IgD-negative memory B cell (primary cell): ENCODE measurements around the gene ABLIM1. TPM values are rescaled to one million over a fixed set of nuclear protein-coding genes. Genes with fewer than 3 reads are reported as not detected.

Experiments used
- H3K27ac Mint-ChIP-seq, 3 donors: one replicate each; pipeline ENCODE4 v1.8.0; 2020 to 2022; ENCODE audit warnings: mild to moderate bottlenecking in 3 of 3, mixed read lengths in 3 of 3, moderate library complexity in 1 of 3
- H3K27me3 Mint-ChIP-seq: one replicate; pipeline ENCODE4 v1.8.0; 2021; ENCODE audit warnings: mixed read lengths
- H3K36me3 Mint-ChIP-seq: one replicate; pipeline ENCODE4 v1.8.0; 2020; ENCODE audit warnings: mild to moderate bottlenecking, mixed read lengths
- H3K4me1 Mint-ChIP-seq, 3 donors: one replicate each; pipeline ENCODE4 v1.8.0; 2020 to 2022; ENCODE audit warnings: mixed read lengths in 3 of 3, mild to moderate bottlenecking in 1 of 3
- H3K4me3 Mint-ChIP-seq, 4 donors: one replicate each; pipeline ENCODE4 v1.8.0; 2020 to 2022; ENCODE audit warnings: mild to moderate bottlenecking in 4 of 4, mixed read lengths in 4 of 4, moderate library complexity in 3 of 4
- H3K9me3 Mint-ChIP-seq, 3 donors: one replicate each; pipeline ENCODE4 v1.8.0; 2020 to 2021; ENCODE audit warnings: mixed read lengths in 3 of 3, mild to moderate bottlenecking in 1 of 3
- polyA plus RNA-seq: library from polyadenylated mRNA; unstranded; fragments of 300-500 nt; fragmentation: Illumina TruSeq; gene quantifications from one replicate; pipeline ENCODE4 v1.2.3, GENCODE V29; 2021

Gene ABLIM1
- polyA plus RNA-seq, 1 donor from 2014 or later, result 115 TPM

GRCh38 chr10:114412907-114413797 is 244.9 kb downstream of the ABLIM1 start:
- Mint-ChIP-seq H3K4me1 (no peaks in the 10 kb centered on the region), H3K36me3 (peaks cover 2% of the 10 kb centered on the region), H3K4me3 (no peak overlapping the region), H3K27me3 (peaks cover 18% of the 10 kb centered on the region), H3K9me3 (peaks cover 2 to 3% (median 3%) of the 10 kb centered on the region in 3 donors), H3K27ac (peak overlapping the region in 1 of 3 donors; percentile 14)

- Mint-ChIP-seq H3K27ac (no peak overlapping the region), H3K36me3 (peaks cover 2% of the 10 kb centered on the region), H3K9me3 (peaks cover 0 to 6% (median 4%) of the 10 kb centered on the region in 3 donors), H3K4me3 (no peak overlapping the region), H3K27me3 (peaks cover 25% of the 10 kb centered on the region), H3K4me1 (peaks cover 4 to 7% (median 6%) of the 10 kb centered on the region in 3 donors)
These were observed 249.1 kb downstream of the ABLIM1 start for GRCh38 chr10:114408968-114409444.

GRCh38 chr10:114408112-114408967 is 249.7 kb downstream of the ABLIM1 start:
- H3K4me1 Mint-ChIP-seq, result peaks cover 4 to 7% (median 6%) of the 10 kb centered on the region in 3 donors
- H3K27ac Mint-ChIP-seq, result no peak overlapping the region
- H3K36me3 Mint-ChIP-seq, result no peaks in the 10 kb centered on the region
- peak overlapping the region in 1 of 4 donors; percentile 65 for H3K4me3 Mint-ChIP-seq
- peaks cover 0 to 6% (median 4%) of the 10 kb centered on the region in 3 donors for H3K9me3 Mint-ChIP-seq
- H3K27me3 Mint-ChIP-seq, result peaks cover 23% of the 10 kb centered on the region

- Mint-ChIP-seq H3K27me3 (peaks cover 31% of the 10 kb centered on the region), H3K36me3 (no peaks in the 10 kb centered on the region), H3K4me3 (no peak overlapping the region), H3K27ac (no peak overlapping the region), H3K4me1 (peaks cover 12 to 13% (median 12%) of the 10 kb centered on the region in 3 donors), H3K9me3 (peaks cover 0 to 6% (median 4%) of the 10 kb centered on the region in 3 donors)
These were observed 251.6 kb downstream of the ABLIM1 start for GRCh38 chr10:114406455-114406854.

GRCh38 chr10:114405011-114405350 is 253.1 kb downstream of the ABLIM1 start:
- peaks cover 40% of the 10 kb centered on the region for H3K27me3 Mint-ChIP-seq
- H3K4me1 Mint-ChIP-seq, result peaks cover 12 to 13% (median 12%) of the 10 kb centered on the region in 3 donors
- H3K4me3 Mint-ChIP-seq, result no peak overlapping the region
- peaks cover 0 to 4% (median 3%) of the 10 kb centered on the region in 3 donors for H3K9me3 Mint-ChIP-seq
- H3K36me3 Mint-ChIP-seq, result no peaks in the 10 kb centered on the region
- H3K27ac Mint-ChIP-seq, result no peak overlapping the region

GRCh38 chr10:114404171-114405010 is 253.7 kb downstream of the ABLIM1 start, which contains the start of gene AFAP1L2:
Gene AFAP1L2, minus strand, starts transcription at chr10:114404502. Its CDS starts 47 bp downstream, at chr10:114404455.
- Mint-ChIP-seq H3K36me3 (no peaks in the 10 kb centered on the region), H3K4me1 (peaks cover 12 to 13% (median 12%) of the 10 kb centered on the region in 3 donors), H3K27ac (no peak within 1 kb of the TSS), H3K9me3 (peaks cover 0 to 4% (median 3%) of the 10 kb centered on the region in 3 donors), H3K4me3 (peak within 1 kb of the TSS in 2 of 4 donors; percentile 30 to 56), H3K27me3 (peaks cover 45% of the 10 kb centered on the region)

GRCh38 chr10:114403541-114404161 is 254.4 kb downstream of the ABLIM1 start:
- Mint-ChIP-seq H3K9me3 (peaks cover 0 to 4% (median 3%) of the 10 kb centered on the region in 3 donors), H3K36me3 (no peaks in the 10 kb centered on the region), H3K4me1 (peaks cover 12 to 13% (median 12%) of the 10 kb centered on the region in 3 donors), H3K27ac (no peak overlapping the region), H3K4me3 (peak overlapping the region in 1 of 4 donors; percentile 30), H3K27me3 (peaks cover 49% of the 10 kb centered on the region)

GRCh38 chr10:114402871-114403540 is 255.1 kb downstream of the ABLIM1 start:
- H3K27me3 Mint-ChIP-seq, result peaks cover 49% of the 10 kb centered on the region
- H3K27ac Mint-ChIP-seq, result no peak overlapping the region
- H3K4me3 Mint-ChIP-seq, result peak overlapping the region in 3 of 4 donors; percentile 30 to 56 (median 52)
- peaks cover 11 to 13% (median 12%) of the 10 kb centered on the region in 3 donors for H3K4me1 Mint-ChIP-seq
- no peaks in the 10 kb centered on the region for H3K36me3 Mint-ChIP-seq
- H3K9me3 Mint-ChIP-seq, result peaks cover 0 to 4% (median 3%) of the 10 kb centered on the region in 3 donors

- H3K27ac Mint-ChIP-seq, result no peak overlapping the region
- H3K4me3 Mint-ChIP-seq, result no peak overlapping the region
- H3K4me1 Mint-ChIP-seq, result peaks cover 10 to 13% (median 12%) of the 10 kb centered on the region in 3 donors
- peaks cover 0 to 4% (median 3%) of the 10 kb centered on the region in 3 donors for H3K9me3 Mint-ChIP-seq
- H3K27me3 Mint-ChIP-seq, result peaks cover 51% of the 10 kb centered on the region
- no peaks in the 10 kb centered on the region for H3K36me3 Mint-ChIP-seq
These were observed 255.8 kb downstream of the ABLIM1 start for GRCh38 chr10:114402233-114402632.

- no peak overlapping the region for H3K27ac Mint-ChIP-seq
- H3K9me3 Mint-ChIP-seq, result peaks cover 0 to 1% (median 0%) of the 10 kb centered on the region in 3 donors
- no peak overlapping the region for H3K4me3 Mint-ChIP-seq
- peaks cover 52% of the 10 kb centered on the region for H3K27me3 Mint-ChIP-seq
- peaks cover 10 to 12% (median 10%) of the 10 kb centered on the region in 3 donors for H3K4me1 Mint-ChIP-seq
- H3K36me3 Mint-ChIP-seq, result no peaks in the 10 kb centered on the region
These were observed 256.8 kb downstream of the ABLIM1 start for GRCh38 chr10:114401195-114401791.

GRCh38 chr10:114400091-114400490 is 258.0 kb downstream of the ABLIM1 start:
- Mint-ChIP-seq H3K27me3 (peaks cover 52% of the 10 kb centered on the region), H3K27ac (no peak overlapping the region), H3K4me3 (no peak overlapping the region), H3K4me1 (peaks cover 6 to 8% (median 7%) of the 10 kb centered on the region in 3 donors), H3K36me3 (no peaks in the 10 kb centered on the region), H3K9me3 (no peaks in the 10 kb centered on the region)

- Mint-ChIP-seq H3K27me3 (peaks cover 55% of the 10 kb centered on the region), H3K27ac (no peak overlapping the region), H3K36me3 (peaks cover 2% of the 10 kb centered on the region), H3K4me3 (no peak overlapping the region), H3K9me3 (no peaks in the 10 kb centered on the region), H3K4me1 (peaks cover 5 to 8% (median 7%) of the 10 kb centered on the region in 3 donors)
These were observed 258.5 kb downstream of the ABLIM1 start for GRCh38 chr10:114399576-114399975.
